ENCODE data around the gene FADS2. TPM values are rescaled to one million over a fixed set of nuclear protein-coding genes. Genes with fewer than 3 reads are reported as not detected.

FADS2 gene
- total and polyA plus RNA-seq, 2 of the 13 experiments (the other 11 are each of a cell fraction or from before 2014, with no cell fraction given) = 90.1 to 124 TPM

GRCh38 chr11:61793083-61793828 is 34.8 kb upstream of the FADS2 start:
- peak overlapping the region; percentile 99 for H3K27ac ChIP-seq (ENCODE audit: extremely low read length, insufficient read depth, low read length)
- TSS peak; percentile 72 for BruUV-seq (replicated peaks)
- H3K27me3 ChIP-seq (ENCODE audit: control insufficient read depth in 1 of 2, insufficient read depth in 2 of 2, low read length in 2 of 2) = no peaks in the 10 kb centered on the region; a peak in 1 of 5 replicates
- H3K9me3 ChIP-seq (ENCODE audit: low read length) = no peaks in the 10 kb centered on the region
- CTCF ChIA-PET (ENCODE audit: low intra/inter-chr PET ratio, low total read pairs) = no interaction called here
- peaks cover 50% of the 10 kb centered on the region for H3K79me2 ChIP-seq (ENCODE audit: insufficient read depth, low read length)
- H2AFZ ChIP-seq (ENCODE audit: low read length) = no peak overlapping the region
- intact Hi-C loops (cut with micrococcal nuclease; ENCODE audit: unreplicated experiment) = loop anchor here (1.0 kb wide), 1 partner anchor 315 kb away; no protein-coding TSS in a partner anchor
- FAIRE-seq (no peak), ATAC-seq (peak; percentile 34), DNase-seq (ENCODE audit: low spot score) (peak; percentile 12)
- POLR2A ChIA-PET = interaction anchor here (0.6 to 4.2 kb wide), 15 partner anchors 10 to 798 kb away, joined by 3 to 50 read pairs (median 6); partner anchors contain the start of genes BEST1, FADS1, FADS2 and TUT1
- H4K20me1 ChIP-seq (ENCODE audit: insufficient read depth, low read length) = no peaks in the 10 kb centered on the region; the same call in 1 of the 2 replicates
- in situ Hi-C loops (cut with HindIII; ENCODE audit: extremely low pct_ligation_motif_present, low pct_unique_long_range_greater_than_20kb) = loop anchor here (10.0 kb wide), 1 partner anchor 292 kb away; no protein-coding TSS in a partner anchor
- peaks cover 10 to 42% of the 10 kb centered on the region in 2 experiments for H3K36me3 ChIP-seq (replicated peaks in 1 of 2; ENCODE audit: control insufficient read depth in 1 of 2, insufficient read depth in 2 of 2, low read length in 2 of 2)
- WGBS (ENCODE audit: low lambda C conversion rate) = 2% methylated on average over 20 of the region's 29 CpGs
- peak overlapping the region; percentile 96 for H3K9ac ChIP-seq (ENCODE audit: insufficient read depth, low read depth, low read length)
- peak overlapping the region; percentile 89 for H3K4me2 ChIP-seq (ENCODE audit: low read depth, low read length)
- H3K4me1 ChIP-seq (ENCODE audit: insufficient read depth, low read length) = peaks cover 51% of the 10 kb centered on the region
- H3K4me3 ChIP-seq (replicated peaks in 1 of 3; ENCODE audit: insufficient read depth in 1 of 3, low read depth in 2 of 3, low read length in 3 of 3) = peak overlapping the region; percentile 68 to 87 (median 81)
- TF ChIP-seq JARID2 (CRISPR knock-in tag; IDR thresholded peaks at IDR 0.05; ENCODE audit: insufficient replicate concordance) = no peak
- TF ChIP-seq PPARG (CRISPR knock-in tag; conservative IDR thresholded peaks at IDR 0.05) = no peak
- 0 out of 2 replicates have a peak, but pooled peaks have one; percentile 39 for TF ChIP-seq ZNF549 (CRISPR knock-in tag; IDR thresholded peaks at IDR 0.05)
- TF ChIP-seq ZNF850 (CRISPR knock-in tag; conservative IDR thresholded peaks at IDR 0.05) = no peak
- no peak for TF ChIP-seq NFIC (IDR thresholded peaks at IDR 0.05; ENCODE audit: low read length)
- TF ChIP-seq MYC (CRISPR knock-in tag; IDR thresholded peaks at IDR 0.05; ENCODE audit: borderline replicate concordance) = no peak
- TF ChIP-seq PBX3 (CRISPR knock-in tag; IDR thresholded peaks at IDR 0.05; ENCODE audit: borderline replicate concordance) = 0 out of 2 replicates have a peak, but pooled peaks have one; percentile 4
- TF ChIP-seq PAF1 (CRISPR knock-in tag; IDR thresholded peaks at IDR 0.05) = no peak
- no peak for TF ChIP-seq ETS1 (CRISPR knock-in tag; IDR thresholded peaks at IDR 0.05)
- TF ChIP-seq ZNF280B (CRISPR knock-in tag; IDR thresholded peaks at IDR 0.05; ENCODE audit: borderline replicate concordance) = no peak
- TF ChIP-seq AFF4 (CRISPR knock-in tag; IDR thresholded peaks at IDR 0.05) = no peak
- TF ChIP-seq HNRNPL (IDR thresholded peaks at IDR 0.05; ENCODE audit: low read depth, low read length) = no peak
- TF ChIP-seq ZSCAN20 (CRISPR knock-in tag; IDR thresholded peaks at IDR 0.05; ENCODE audit: borderline replicate concordance) = no peak
- no peak for TF ChIP-seq RARA (CRISPR knock-in tag; IDR thresholded peaks at IDR 0.05)
- TF ChIP-seq SMARCC2 (IDR thresholded peaks at IDR 0.05) = no peak
- TF ChIP-seq NR1H2 (CRISPR knock-in tag; IDR thresholded peaks at IDR 0.05; ENCODE audit: borderline replicate concordance, low read depth) = no peak

Measured in HepG2 (cell line).